Left colon (tissue), 2 donors: ENCODE measurements around the gene SH2B2. TPM values are rescaled to one million over a fixed set of nuclear protein-coding genes. Genes with fewer than 3 reads are reported as not detected.
A peak's percentile ranks its signal among the peaks of the same experiment; 100 is the strongest.
"Not testable (repeated sequence)": the region's sequence is repeated elsewhere in the genome, so short reads cannot be mapped to it uniquely, and the experiment has no call there.

ENCODE experiments used
- ATAC-seq: fragments of 200-7000 bp; cut with Tn5 transposase; one replicate; pipeline ENCODE4 v1.9.1; 2020; ENCODE audit warnings: mild to moderate bottlenecking, moderate library complexity
- DNase-seq, 2 donors: peaks; one replicate each; pipeline ENCODE4 v3.0.0-alpha.2; 2020
- intact Hi-C, 2 donors: fragments of 100-400 bp; cut with DNase I in 1 of 2; cut with micrococcal nuclease in 1 of 2; formaldehyde crosslinking; loops; one replicate each; pipeline versions ENCODE4 v1.11.2 to v1.14.0; 2022; cut with DNase I, micrococcal nuclease
- total RNA-seq, 2 donors: library from RNA; stranded (reverse); fragmentation: NEBNext Ultra II Directional; extraction: Animal tissue kit (Norgen Biotek cat#: 25700); gene quantifications; one replicate each; pipeline ENCODE4 v1.2.1, GENCODE V29; 2021
- donor health status: DM: no; HTN: no; CAD: no.
- donor health status: DM: yes; HTN: yes; CAD: no.

The SH2B2 gene
- total RNA-seq, 2 donors from 2014 or later = 3.2 to 3.3 TPM

DNA sequence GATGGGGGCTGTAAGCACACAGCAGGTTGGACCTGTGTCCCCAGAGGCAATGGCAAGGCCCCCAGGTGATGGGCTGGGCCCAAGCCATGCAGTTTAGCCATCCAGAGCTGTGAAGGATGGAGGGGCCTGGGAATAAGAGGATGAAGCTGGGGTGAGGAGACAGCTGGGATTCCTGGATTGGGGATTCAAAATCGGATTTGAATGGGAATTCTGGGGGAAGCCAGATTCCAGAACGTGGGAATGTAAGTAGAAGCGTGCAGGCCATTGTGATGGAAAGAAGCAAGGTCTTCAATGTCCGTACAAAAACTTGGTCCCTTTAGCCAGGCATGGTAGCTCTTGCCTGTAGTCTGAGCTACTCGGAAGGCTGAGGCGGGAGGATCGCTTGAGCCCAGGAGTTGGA lies 9.8 kb downstream of the SH2B2 start:
- DNase-seq (no peak), ATAC-seq (no peak)
- intact Hi-C loops = no loop called here

DNA sequence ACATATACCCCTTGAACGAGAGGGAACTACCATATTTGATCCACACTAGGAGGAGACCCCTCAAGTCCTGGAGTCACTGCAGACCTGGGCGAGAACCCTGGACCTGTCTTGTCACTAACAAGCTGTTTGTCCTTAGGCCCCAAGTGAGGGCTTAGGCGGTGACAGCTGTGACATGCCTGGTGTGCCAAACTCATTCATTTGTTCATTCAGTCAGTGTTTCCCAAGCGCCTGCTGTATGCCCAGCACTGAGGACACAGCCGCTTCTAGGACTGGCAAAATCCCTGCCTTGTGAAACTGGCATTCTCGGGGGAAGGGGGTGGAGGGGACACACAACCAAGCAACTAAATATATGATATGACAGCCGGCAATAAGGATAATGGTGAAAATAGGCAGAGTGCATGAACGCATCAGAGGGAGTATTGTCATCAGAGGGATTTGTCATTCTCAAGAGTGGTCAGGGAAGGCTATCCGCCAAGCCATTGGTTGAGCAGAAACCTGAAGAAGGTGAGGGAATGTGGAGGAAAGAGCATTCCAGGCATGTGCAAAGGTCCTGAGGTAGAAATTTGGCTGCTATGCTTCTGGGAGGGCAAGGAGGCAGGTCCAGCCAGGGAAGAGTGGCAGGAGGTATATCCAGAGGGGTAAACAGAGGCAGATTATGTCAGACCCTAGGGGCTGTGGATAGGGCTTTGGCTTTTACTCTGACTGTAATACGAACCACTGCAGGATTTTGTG lies 11.0 kb downstream of the SH2B2 start:
- DNase-seq (no peak), ATAC-seq (no peak)
- intact Hi-C loops = no loop called here

DNA sequence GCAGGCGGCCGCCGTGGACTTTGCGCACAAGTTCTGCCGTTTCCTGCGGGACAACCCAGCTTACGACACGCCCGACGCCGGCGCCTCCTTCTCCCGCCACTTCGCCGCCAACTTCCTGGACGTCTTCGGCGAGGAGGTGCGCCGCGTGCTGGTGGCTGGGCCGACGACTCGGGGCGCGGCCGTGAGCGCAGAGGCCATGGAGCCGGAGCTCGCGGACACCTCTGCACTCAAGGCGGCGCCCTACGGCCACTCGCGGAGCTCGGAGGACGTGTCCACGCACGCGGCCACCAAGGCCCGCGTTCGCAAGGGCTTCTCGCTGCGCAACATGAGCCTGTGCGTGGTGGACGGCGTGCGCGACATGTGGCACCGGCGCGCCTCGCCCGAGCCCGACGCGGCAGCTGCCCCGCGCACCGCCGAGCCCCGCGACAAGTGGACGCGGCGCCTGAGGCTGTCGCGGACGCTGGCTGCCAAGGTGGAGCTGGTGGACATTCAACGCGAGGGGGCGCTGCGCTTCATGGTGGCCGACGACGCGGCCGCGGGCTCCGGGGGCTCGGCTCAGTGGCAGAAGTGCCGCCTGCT lies 14.1 kb downstream of the SH2B2 start:
- intact Hi-C loops = no loop called here
- DNase-seq (no peak), ATAC-seq (no peak)

DNA sequence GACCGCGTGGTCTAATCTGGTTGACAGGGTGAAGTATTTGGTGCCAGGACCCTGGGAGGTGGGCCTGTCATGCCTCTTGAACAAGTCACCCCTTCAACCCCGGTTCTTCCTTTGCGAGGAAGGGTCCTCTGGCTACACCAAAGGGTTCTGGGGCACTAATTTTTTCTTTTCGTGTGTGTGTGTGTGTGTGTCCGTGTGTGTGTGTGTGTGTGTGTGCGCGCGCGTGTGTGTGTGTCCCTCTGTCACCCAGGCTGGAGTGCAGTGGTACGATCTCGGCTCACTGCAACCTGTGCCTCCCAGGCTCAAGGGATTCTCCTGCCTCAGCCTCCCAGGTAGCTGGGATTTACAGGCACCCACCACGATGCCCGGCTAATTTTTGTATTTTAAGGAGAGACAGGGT lies 14.7 kb downstream of the SH2B2 start:
- ATAC-seq, DNase-seq, intact Hi-C loops: not testable (repeated sequence)

DNA sequence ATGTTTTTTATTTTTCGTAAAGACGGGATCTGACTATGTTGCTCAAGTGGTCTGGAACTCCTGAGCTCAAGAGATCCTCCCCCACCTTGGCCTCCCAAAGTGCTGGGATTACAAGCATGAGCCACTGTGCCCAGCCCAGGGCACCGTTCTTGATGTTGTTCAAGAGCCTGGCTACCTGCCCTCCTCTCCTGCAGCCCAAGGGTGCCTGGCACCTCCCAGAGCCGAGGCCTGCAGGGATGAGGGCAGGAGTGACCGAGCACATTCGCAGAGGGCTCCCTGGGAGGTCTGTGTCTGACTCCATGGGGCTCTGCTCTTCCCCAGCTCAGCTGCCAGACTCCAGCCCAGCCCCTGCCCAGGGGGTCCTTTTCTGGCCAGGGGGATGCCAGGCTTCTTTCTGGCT lies 15.4 kb downstream of the SH2B2 start:
- intact Hi-C loops = no loop called here
- ATAC-seq = no peak
- no peak for DNase-seq

DNA sequence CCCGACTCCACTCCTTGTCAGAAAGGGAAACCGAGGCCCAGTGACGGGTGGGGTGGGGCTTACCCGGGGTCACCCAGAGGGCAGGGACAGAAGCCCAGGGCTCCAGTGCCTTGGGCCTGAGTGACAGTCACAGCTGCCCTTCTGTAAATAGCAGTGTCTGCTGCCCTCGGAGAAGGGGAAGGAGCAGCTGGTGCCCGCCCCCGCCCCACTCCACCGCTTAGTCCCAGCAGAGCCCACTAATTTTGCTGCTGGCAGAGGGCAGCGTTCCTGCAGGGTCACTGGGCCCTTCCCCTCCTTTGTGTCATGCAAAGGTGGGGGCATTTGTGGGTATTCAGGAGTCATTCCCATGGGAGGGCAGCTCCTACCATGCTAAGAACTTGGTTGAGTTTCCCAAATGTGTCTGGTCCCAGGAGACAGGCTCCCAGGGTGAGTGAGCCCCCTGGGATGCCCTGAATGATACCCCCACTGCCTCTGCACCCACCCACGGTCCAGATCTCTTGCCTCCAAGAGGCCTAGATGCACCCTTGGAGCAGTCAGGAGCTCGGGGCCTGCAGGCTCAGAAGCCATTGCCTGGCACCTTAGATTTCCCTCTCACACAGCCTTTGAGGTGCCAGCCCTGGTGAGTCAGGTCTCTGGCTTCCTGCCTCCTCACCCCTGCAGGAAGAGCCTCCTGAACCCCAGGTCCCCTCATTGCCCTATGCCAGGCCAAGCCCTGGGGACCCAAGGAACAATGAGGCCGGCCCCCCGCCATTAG lies 17.2 kb downstream of the SH2B2 start:
- intact Hi-C loops = no loop called here
- no peak for ATAC-seq
- DNase-seq = no peak

DNA sequence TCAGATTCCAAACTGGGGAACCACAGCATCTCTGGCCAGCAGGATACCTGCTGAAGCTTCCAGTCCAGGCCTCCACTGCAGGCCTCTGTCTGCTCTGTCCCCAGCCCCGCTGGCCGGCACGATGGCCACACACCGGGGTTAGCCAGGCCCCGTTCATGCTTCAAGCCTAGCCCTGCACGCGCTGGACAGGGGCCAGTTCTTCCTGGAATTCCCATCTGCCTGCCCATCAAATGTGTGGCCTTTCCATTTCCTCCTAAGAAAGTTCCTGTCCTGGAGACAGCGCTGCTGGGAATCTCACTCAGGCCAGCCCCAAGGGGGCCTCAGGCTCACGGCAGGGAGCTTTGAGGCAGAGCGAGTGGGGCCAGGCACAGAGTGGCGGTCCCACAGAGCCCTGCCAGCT lies 18.0 kb downstream of the SH2B2 start:
- DNase-seq = no peak
- ATAC-seq = no peak
- intact Hi-C loops = no loop called here

DNA sequence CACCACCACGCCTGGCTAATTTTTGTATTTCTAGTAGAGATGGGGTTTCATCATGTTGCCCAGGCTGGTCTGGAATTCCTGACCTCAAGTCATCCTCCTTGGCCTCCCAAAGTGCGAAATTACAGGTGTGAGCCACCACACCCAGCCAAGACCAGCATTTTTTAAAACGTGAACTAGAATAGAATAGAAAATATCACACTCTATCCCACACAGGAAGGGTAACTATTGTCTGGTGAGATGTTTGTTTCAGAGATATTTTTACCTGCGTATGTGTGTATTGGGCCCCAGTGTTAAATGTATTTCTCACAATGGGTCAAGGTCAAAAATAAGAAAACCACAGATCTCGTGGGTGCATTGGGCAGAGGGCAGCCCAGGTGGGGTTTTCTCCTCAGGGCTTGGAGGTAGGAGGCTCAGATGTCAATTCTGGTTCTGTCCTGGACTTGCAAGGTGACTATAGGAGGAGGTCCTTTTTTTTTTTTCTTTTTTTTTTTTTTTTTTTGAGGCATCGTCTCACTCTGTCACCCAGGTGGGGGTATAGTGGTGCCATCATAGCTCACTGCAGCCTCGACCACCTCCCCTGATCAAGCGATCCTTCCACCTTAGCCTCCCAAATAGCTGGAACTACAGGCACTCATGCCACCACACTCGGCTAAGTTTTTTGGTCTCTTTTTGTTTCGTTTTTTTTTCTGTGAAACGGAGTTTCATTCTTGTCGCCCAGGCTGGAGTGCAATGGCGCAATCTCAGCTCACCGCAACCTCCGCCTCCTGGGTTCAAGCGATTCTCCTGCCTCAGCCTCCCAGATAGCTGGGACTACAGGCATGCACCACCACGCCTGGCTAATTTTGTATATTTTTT lies 19.0 kb downstream of the SH2B2 start:
- DNase-seq (no peak), ATAC-seq (no peak)
- intact Hi-C loops = no loop called here

DNA sequence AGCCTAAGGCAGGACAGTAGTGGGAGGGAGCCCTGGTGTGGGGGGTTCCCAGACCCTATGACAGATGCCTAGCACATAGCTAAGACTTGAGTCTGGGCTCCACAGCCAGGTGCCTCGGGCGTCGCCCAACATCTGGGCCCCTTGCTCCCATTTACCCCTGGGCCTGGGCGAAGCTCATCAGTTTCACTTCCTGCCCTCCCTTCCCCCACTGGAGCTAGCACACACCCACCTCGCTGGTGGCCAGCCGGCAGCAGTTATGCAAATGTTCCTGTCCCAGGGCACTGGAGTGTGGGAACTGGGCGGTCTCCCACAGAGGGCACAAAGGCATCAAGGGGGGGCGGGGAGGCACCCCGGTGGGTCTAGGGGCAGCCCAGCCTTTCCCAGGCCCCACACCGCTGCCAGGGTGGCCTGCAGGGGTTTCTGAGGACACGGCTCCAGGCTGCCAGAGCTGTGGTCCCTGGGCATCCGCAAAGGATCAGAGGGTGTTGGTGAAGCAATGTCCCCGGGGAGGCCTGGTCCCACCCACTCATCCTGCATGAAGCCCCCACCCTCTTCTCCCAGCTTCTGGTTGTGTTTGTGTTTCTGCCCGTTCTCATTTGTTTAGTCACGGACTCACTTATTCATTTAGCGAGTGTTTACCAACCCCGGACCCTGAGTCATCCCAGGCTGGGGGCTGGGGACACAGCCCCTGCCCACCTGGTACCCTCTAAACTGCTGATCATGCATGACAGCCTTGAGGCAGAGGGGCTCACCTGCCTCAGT lies 20.4 kb downstream of the SH2B2 start:
- peak; percentile 85 to 92 for DNase-seq
- intact Hi-C loops = no loop called here
- ATAC-seq = peak; percentile 98

DNA sequence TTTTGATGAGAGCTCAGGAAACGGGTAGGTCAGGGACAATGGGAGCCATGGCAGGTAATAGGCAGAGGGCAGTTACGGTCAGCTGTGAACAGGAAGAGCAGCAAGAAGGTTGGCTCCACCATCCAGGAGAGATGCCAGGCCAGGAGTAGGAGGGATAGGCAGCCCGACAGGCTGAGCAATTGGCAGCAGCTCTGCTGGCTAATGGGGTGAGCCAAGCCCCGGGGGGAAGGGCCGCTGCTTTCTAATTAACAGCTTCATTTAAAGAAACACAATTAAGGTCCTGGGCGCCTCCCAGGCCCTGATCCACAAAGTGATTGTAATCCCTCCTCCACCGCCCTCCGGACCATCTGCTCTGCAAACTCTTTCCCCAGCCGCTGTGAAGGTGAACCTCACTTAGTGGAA lies 23.7 kb downstream of the SH2B2 start:
- intact Hi-C loops = no loop called here
- DNase-seq (no peak), ATAC-seq (no peak)

DNA sequence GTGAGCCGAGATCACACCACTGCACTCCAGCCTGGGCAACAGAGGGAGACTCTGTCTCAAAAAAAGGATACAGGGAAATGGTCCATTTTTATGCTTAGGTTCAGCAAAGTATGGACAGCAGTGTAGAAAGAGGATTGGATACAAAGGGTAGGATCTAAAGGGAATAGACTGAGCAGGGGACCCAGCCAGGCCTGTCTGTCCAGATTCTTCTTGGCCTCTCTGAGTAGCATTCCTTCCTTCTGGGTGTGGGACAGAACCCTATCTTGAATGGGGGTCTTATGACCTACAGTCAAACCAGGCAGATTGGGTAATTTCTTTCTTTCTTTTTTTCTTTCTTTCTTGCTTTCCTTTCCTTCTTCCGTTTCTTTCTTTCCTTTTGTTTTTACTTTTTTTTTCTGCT lies 25.6 kb downstream of the SH2B2 start:
- intact Hi-C loops = no loop called here
- no peak for DNase-seq
- ATAC-seq = no peak

DNA sequence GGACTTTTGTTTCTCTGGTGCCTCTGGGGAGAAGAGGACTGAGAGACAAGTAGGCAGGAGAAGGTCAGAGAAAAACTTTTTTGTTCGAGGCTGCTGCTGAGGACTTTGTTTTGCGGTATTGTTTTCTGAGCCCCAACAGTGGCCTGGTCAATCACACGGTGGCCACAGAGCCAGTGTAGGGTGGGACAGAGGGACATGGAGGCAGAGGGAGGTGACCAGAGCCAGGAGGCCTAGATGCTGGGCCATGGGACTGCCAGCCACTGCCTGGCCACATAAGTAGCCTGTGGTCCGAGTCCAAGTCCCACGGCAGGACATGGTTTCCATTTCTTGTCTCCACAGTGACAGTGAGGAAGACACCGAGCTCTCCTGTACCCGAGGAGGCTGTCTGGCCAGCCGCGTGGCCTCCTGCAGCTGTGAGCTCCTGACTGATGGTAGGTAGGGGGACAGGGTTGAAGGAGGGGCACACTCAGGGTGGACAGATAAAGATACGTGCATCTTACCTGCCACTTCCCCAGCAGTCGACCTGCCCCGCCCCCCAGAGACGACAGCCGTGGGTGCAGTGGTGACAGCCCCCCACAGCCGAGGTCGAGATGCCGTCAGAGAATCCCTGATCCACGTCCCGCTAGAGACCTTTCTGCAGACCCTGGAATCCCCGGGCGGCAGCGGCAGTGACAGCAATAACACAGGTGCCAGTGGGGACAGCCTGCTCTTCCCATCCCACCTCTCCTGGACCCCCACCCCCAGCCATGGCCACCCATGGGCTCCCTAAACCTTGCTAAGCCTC lies 27.5 kb downstream of the SH2B2 start:
- ATAC-seq (no peak), DNase-seq (no peak)
- intact Hi-C loops = no loop called here

DNA sequence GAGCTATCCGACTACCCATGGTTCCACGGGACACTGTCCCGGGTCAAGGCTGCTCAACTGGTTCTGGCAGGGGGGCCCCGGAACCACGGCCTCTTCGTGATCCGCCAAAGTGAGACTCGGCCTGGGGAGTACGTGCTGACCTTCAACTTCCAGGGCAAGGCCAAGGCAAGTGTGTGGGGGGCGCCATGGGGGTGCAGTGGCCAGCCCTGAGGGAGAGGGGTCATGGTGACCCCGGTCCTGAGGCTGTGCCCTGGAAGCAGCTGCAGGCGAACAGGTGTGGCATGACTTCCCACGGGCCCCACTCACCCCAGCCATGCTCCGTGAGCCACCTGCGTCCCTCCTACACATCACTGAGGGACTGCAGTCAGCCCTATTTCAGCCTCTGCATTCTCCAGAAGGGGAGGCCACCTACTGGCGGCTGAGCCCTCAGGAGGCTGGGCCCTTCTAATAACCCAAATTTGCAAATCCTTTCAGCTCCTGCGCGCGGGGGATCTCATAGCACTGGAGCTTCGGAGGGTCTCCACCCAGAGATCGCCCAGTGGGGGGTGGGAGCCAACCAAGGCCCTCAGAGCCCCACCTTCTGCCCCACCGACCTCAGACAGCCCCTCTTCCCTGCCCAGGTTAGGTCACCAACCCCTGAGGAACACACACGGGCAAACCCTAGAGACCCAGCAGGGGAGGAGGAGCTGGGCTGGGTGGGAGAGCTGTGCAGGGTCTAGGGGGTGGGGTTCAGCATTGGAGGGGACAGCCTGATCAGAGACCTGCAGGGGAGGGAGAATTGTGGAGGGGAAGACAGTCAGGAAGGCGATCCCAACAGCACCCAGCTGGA lies 30.8 kb downstream of the SH2B2 start:
- DNase-seq = no peak
- intact Hi-C loops = no loop called here
- ATAC-seq = no peak

DNA sequence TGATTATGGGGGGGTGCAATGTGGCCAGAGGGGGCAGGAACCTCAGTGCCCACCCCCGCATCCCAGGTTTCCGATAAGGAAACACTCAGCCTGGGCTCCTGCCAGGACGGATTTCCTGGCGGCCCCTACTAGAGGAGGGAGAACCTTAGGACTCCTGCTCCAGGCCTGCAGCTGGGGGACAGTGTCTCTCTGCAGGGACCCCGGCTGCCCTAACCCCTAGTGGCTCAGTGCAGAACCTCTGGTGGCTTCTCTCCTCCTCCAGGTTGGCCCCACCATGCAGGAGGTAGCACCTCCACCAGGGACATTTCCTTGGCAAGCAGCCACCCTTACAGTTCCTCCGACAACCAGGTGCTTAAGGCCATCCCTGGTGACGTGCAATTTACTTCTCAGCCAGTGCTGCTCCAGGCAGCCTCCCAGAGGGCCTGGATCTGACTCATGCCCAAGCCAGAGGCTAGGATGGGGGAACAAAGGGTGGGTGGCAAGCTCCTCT lies 31.9 kb downstream of the SH2B2 start:
- no peak for DNase-seq
- intact Hi-C loops = no loop called here
- peak; percentile 55 for ATAC-seq

DNA sequence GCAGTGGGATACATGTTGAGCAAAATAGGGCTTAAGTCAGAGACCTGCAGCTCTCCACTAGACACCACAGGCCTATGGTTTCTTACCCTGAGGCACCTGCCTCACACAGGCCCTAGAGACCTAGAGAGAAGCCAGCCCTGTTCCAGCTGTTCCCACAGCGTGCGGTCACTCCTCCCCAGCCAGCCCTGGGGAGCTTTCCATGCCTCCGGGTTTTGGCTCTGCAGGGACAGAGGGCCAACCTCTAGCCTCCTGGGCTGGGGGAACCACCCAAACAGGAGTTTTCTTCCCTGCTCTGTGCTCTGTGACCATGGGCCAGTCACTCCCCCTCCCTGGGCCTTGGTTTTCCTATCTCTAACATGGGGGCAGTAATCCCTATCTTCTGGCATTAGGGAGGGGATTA lies 33.0 kb downstream of the SH2B2 start:
- ATAC-seq (no peak), DNase-seq (no peak)
- intact Hi-C loops = no loop called here

DNA sequence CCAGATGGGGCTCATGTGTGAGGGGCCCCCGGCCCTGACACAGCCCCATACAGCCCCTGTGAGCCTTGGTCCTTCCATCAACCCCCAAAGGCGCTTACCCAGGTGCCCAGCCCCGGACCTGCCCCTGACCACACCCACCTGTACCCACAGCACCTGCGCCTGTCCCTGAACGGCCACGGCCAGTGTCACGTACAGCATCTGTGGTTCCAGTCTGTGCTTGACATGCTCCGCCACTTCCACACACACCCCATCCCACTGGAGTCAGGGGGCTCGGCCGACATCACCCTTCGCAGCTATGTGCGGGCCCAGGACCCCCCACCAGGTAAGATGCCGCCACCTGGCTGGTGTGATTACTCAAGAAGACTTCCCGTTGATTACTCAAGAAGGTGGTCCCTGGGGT lies 33.5 kb downstream of the SH2B2 start:
- intact Hi-C loops = no loop called here
- DNase-seq (no peak), ATAC-seq (no peak)
